HepG2 (cell line): Measurements from ENCODE around the gene ZDHHC13. TPM values are rescaled to one million over a fixed set of nuclear protein-coding genes. Genes with fewer than 3 reads are reported as not detected.

Source experiments
- ATAC-seq: fragments of 200-7000 bp; cut with Tn5 transposase; 3 replicates; pipeline ENCODE4 v1.9.1; 2020; ENCODE audit warnings: mild to moderate bottlenecking, moderate library complexity
- BruUV-seq: library from RNA; stranded (reverse); fragments of 400-500 nt; replicated peaks from 2 replicates; lab custom pipeline; 2021; lab: Mats Ljungman, UMichigan
- CTCF ChIA-PET: fragments of 300-600 bp; formaldehyde crosslinking; extraction: SDS; loops from one replicate; lab custom pipeline; 2021; ENCODE audit warnings: low total read pairs, inconsistent platforms, low intra/inter-chr PET ratio; lab: Yijun Ruan, JAX
- POLR2A ChIA-PET: fragments of 350-600 bp; sonication (Branson Sonifier 250); formaldehyde crosslinking; loops from one replicate; lab custom pipeline; 2020; ENCODE audit warnings: antibody characterized with exemption, inconsistent platforms; lab: Yijun Ruan, JAX
- DNase-seq: peaks from one replicate; pipeline ENCODE4 v3.0.0-alpha.2; 2015; ENCODE audit warnings: low spot score
- FAIRE-seq: peaks from 3 replicates; lab custom pipeline; 2011; peaks lifted over from hg19 to GRCh38; lab: Jason Lieb, UNC
- H2AFZ ChIP-seq: one replicate; pipeline ENCODE4 v1.6.1; 2011; ENCODE audit warnings: low read length, inconsistent platforms
- H3K27ac ChIP-seq: fragments of 300-600 bp; 3 replicates; pipeline ENCODE4 v1.8.0; 2011; ENCODE audit warnings: mixed run types, mild to moderate bottlenecking, mixed read lengths, low read length, inconsistent platforms; ENCODE audit not compliant: insufficient read depth; ENCODE audit errors: extremely low read length
- H3K27me3 ChIP-seq, 2 experiments: fragments of 200-600 bp in 1 of 2; 2 replicates in 1 of 2; 3 replicates in 1 of 2; pipeline versions ENCODE4 v1.6.0 to v1.8.0; 2011; ENCODE audit warnings: low read length in 2 of 2, mild to moderate bottlenecking in 2 of 2, moderate library complexity in 2 of 2, inconsistent platforms in 1 of 2; ENCODE audit not compliant: insufficient read depth in 2 of 2, control insufficient read depth in 1 of 2
- H3K36me3 ChIP-seq, 2 experiments: fragments of 200-600 bp in 1 of 2; replicated peaks in 1 of 2; 2 replicates in 1 of 2; 3 replicates in 1 of 2; pipeline versions ENCODE4 v1.5.1 to v1.8.0; 2011; ENCODE audit warnings: low read length in 2 of 2, inconsistent platforms in 1 of 2; ENCODE audit not compliant: insufficient read depth in 2 of 2, control insufficient read depth in 1 of 2
- H3K4me1 ChIP-seq: 2 replicates; pipeline ENCODE4 v1.5.1; 2012; ENCODE audit warnings: low read length, inconsistent platforms; ENCODE audit not compliant: insufficient read depth
- H3K4me2 ChIP-seq: 2 replicates; pipeline ENCODE4 v1.6.0; 2011; ENCODE audit warnings: low read depth, low read length, inconsistent platforms
- H3K4me3 ChIP-seq, 3 experiments: fragments of 200-600 bp in 1 of 3; sonication (generic), shearing (Covaris generic) in 1 of 3; replicated peaks in 1 of 3; 2 replicates each; pipeline ENCODE4 v1.5.1; 2011 to 2016; ENCODE audit warnings: low read length in 3 of 3, inconsistent platforms in 2 of 3, low read depth in 2 of 3, mild to moderate bottlenecking in 2 of 3, control low read depth in 1 of 3, mixed read lengths in 1 of 3; ENCODE audit not compliant: insufficient read depth in 1 of 3
- H3K79me2 ChIP-seq: one replicate; pipeline ENCODE4 v1.6.1; 2011; ENCODE audit warnings: low read length, inconsistent platforms; ENCODE audit not compliant: insufficient read depth
- H3K9ac ChIP-seq: 2 replicates; pipeline ENCODE4 v1.6.0; 2011; ENCODE audit warnings: mild to moderate bottlenecking, low read depth, low read length, inconsistent platforms; ENCODE audit not compliant: insufficient read depth
- H3K9me3 ChIP-seq: 2 replicates; pipeline ENCODE4 v1.5.1; 2012; ENCODE audit warnings: mild to moderate bottlenecking, low read length
- H4K20me1 ChIP-seq: 2 replicates; pipeline ENCODE4 v1.6.0; 2011; ENCODE audit warnings: inconsistent platforms, mild to moderate bottlenecking, low read length, moderate library complexity; ENCODE audit not compliant: insufficient read depth
- CTCF ChIP-seq: sonication (generic); formaldehyde crosslinking; IDR thresholded peaks from 2 replicates; pipeline ENCODE4 v1.5.0; 2020; ENCODE audit warnings: mild to moderate bottlenecking, missing genetic modification reagents, moderate library complexity
- ELF4 ChIP-seq: sonication (generic); formaldehyde crosslinking; IDR thresholded peaks from 2 replicates; pipeline ENCODE4 v1.5.0; 2020; ENCODE audit warnings: missing genetic modification reagents, mild to moderate bottlenecking, moderate library complexity, borderline replicate concordance
- MEIS1 ChIP-seq: sonication (generic); formaldehyde crosslinking; IDR thresholded peaks from 2 replicates; pipeline ENCODE4 v1.9.0; 2021; ENCODE audit warnings: mild to moderate bottlenecking, missing genetic modification reagents, moderate library complexity, borderline replicate concordance
- NFIB ChIP-seq: sonication (generic); formaldehyde crosslinking; IDR thresholded peaks from 2 replicates; pipeline ENCODE4 v1.9.0; 2021; ENCODE audit warnings: missing genetic modification reagents, mild to moderate bottlenecking, borderline replicate concordance
- PHF21A ChIP-seq: sonication (generic); formaldehyde crosslinking; IDR thresholded peaks from 2 replicates; pipeline ENCODE4 v1.5.0; 2020; ENCODE audit warnings: mild to moderate bottlenecking, missing genetic modification reagents
- REXO4 ChIP-seq: sonication (generic); formaldehyde crosslinking; IDR thresholded peaks from 2 replicates; pipeline ENCODE4 v1.8.0; 2022; ENCODE audit warnings: missing genetic modification reagents, mild to moderate bottlenecking, borderline replicate concordance
- STAT5B ChIP-seq: sonication (generic); formaldehyde crosslinking; IDR thresholded peaks from 2 replicates; pipeline ENCODE4 v1.4.0; 2020; ENCODE audit warnings: missing genetic modification reagents
- ZKSCAN5 ChIP-seq: sonication (generic); formaldehyde crosslinking; IDR thresholded peaks from 2 replicates; pipeline ENCODE4 v1.5.1; 2020; ENCODE audit warnings: mild to moderate bottlenecking, missing genetic modification reagents
- ZNF773 ChIP-seq: sonication (generic); formaldehyde crosslinking; IDR thresholded peaks from 2 replicates; pipeline ENCODE4 v1.4.0; 2020; ENCODE audit warnings: missing genetic modification reagents, borderline replicate concordance
- WGBS: methylation state at CpG from one replicate; pipeline ENCODE4 v1.1.6; 2017; ENCODE audit warnings: low lambda C conversion rate; 5-methylcytosine and 5-hydroxymethylcytosine counted together
- in situ Hi-C: cut with HindIII; loops from 2 replicates; pipeline ENCODE4 v1.10.0; 2017; ENCODE audit warnings: low pct_unique_long_range_greater_than_20kb; ENCODE audit not compliant: extremely low pct_ligation_motif_present
- intact Hi-C: fragments of 100-400 bp; cut with micrococcal nuclease; formaldehyde crosslinking; loops from one replicate; pipeline ENCODE4 v1.10.0; 2022; ENCODE audit not compliant: unreplicated experiment
- polyA plus RNA-seq, 8 experiments: library from polyadenylated mRNA; depleted of rRNA in 3 of 8; stranded (reverse) in 7 of 8; unstranded in 1 of 8; fragments of >200 nt; fragmentation: Illumina TruSeq in 4 of 8; extraction: Trizol in 4 of 8; gene quantifications; 2 replicates each; pipeline versions ENCODE4 v1.2.1 to v1.2.3, GENCODE V29; 2011 to 2016; ENCODE audit warnings: low read depth in 4 of 8, missing spikeins in 1 of 8, mixed read lengths in 1 of 8; ENCODE audit not compliant: insufficient read depth in 1 of 8
- total RNA-seq, 5 experiments: library from RNA; depleted of rRNA; stranded (reverse); fragments of >200 nt; fragmentation: Illumina TruSeq; extraction: Trizol; gene quantifications; 2 replicates each; pipeline ENCODE4 v1.2.3, GENCODE V29; 2016; ENCODE audit warnings: low read depth in 1 of 5

Gene ZDHHC13
- total and polyA plus RNA-seq, 2 of the 13 experiments (the other 11 are each of a cell fraction or from before 2014, with no cell fraction given) = 10.9 to 11.8 TPM

GRCh38 chr11:19117760-19118097 is 761 bp downstream of the ZDHHC13 start:
- WGBS = 39% methylated on average over 7 of the region's 7 CpGs
- TF ChIP-seq ELF4 = no peak
- no peak for TF ChIP-seq CTCF (CRISPR knock-in tag)
- TF ChIP-seq PHF21A (CRISPR knock-in tag) = no peak
- TF ChIP-seq NFIB (CRISPR knock-in tag) = no peak
- TF ChIP-seq ZKSCAN5 = no peak
- no peak for TF ChIP-seq REXO4 (CRISPR knock-in tag)
- TF ChIP-seq STAT5B = no peak
- TF ChIP-seq MEIS1 = no peak
- TF ChIP-seq ZNF773 (CRISPR knock-in tag) = no peak
- TF ChIP-seq, all 625 proteins: peak for 0
- peak overlapping the region; percentile 71; the same call in 1 of the 2 replicates for H3K9ac ChIP-seq
- no peaks in the 10 kb centered on the region for H3K79me2 ChIP-seq
- FAIRE-seq (no peak), DNase-seq (no peak), ATAC-seq (no peak)
- no peaks in the 10 kb centered on the region for H3K9me3 ChIP-seq
- CTCF ChIA-PET = interaction anchor here (1.6 kb wide), 1 partner anchor 46 kb away, joined by 4 read pairs; no protein-coding TSS in a partner anchor
- intact Hi-C loops (loop anchor here (2.0 kb wide), 1 partner anchor 47 kb away; no protein-coding TSS in a partner anchor), in situ Hi-C loops (no loop called here)
- H3K27ac ChIP-seq = no peak overlapping the region
- no TSS peak for BruUV-seq
- peaks cover 0 to 4% of the 10 kb centered on the region in 2 experiments; a peak in 3 of 5 replicates for H3K27me3 ChIP-seq
- H4K20me1 ChIP-seq = no peaks in the 10 kb centered on the region
- POLR2A ChIA-PET = no interaction called here
- peak overlapping the region; percentile 80 to 96 (median 85) for H3K4me3 ChIP-seq
- no peak overlapping the region for H2AFZ ChIP-seq
- H3K4me2 ChIP-seq = peak overlapping the region; percentile 90
- peaks cover 18% of the 10 kb centered on the region for H3K4me1 ChIP-seq
- H3K36me3 ChIP-seq = no peaks in the 10 kb centered on the region
